IMR-90 (cell line): ENCODE measurements around the gene MLEC. TPM values are rescaled to one million over a fixed set of nuclear protein-coding genes. Genes with fewer than 3 reads are reported as not detected.

ENCODE experiments used
- ATAC-seq: fragments of 200-7000 bp; cut with Tn5 transposase; 2 replicates; pipeline ENCODE4 v1.9.1; 2020; ENCODE audit warnings: low read depth, mild to moderate bottlenecking, moderate library complexity
- BruUV-seq: library from RNA; stranded (reverse); fragments of 400-500 nt; replicated peaks from 2 replicates; lab custom pipeline; 2021; lab: Mats Ljungman, UMichigan
- CTCF ChIA-PET: fragments of 300-600 bp; formaldehyde crosslinking; extraction: SDS; loops from one replicate; lab custom pipeline; 2021; ENCODE audit warnings: antibody characterized with exemption; lab: Yijun Ruan, JAX
- POLR2A ChIA-PET: fragments of 300-600 bp; sonication (Branson Sonifier 250); formaldehyde crosslinking; loops from one replicate; lab custom pipeline; 2022; ENCODE audit warnings: antibody characterized with exemption; ENCODE audit not compliant: unreplicated experiment; lab: Charles Lee
- DNase-seq: peaks from one replicate; pipeline ENCODE4 v3.0.0; 2013
- H2AFZ ChIP-seq: replicated peaks from 2 replicates; pipeline ENCODE3; 2013; ENCODE audit warnings: low read length, mild to moderate bottlenecking; ENCODE audit not compliant: poor library complexity
- H2AK5ac ChIP-seq: 2 replicates; pipeline ENCODE4 v1.6.1; 2013; ENCODE audit warnings: low read depth, low read length, inconsistent platforms
- H2AK9ac ChIP-seq: replicated peaks from 2 replicates; pipeline ENCODE3; 2013; ENCODE audit warnings: mild to moderate bottlenecking, low read depth, low read length, moderate library complexity; ENCODE audit not compliant: poor library complexity
- H2BK120ac ChIP-seq: 2 replicates; pipeline ENCODE4 v1.6.1; 2013; ENCODE audit warnings: low read depth, low read length, inconsistent platforms
- H2BK15ac ChIP-seq: 3 replicates; pipeline ENCODE4 v1.6.1; 2013; ENCODE audit warnings: low read depth, low read length, inconsistent platforms
- H2BK20ac ChIP-seq: 2 replicates; pipeline ENCODE4 v1.6.1; 2013; ENCODE audit warnings: low read depth, mild to moderate bottlenecking, inconsistent platforms, low read length, moderate library complexity
- H2BK5ac ChIP-seq: 2 replicates; pipeline ENCODE4 v1.6.1; 2013; ENCODE audit warnings: mild to moderate bottlenecking, low read depth, low read length, inconsistent platforms; ENCODE audit not compliant: poor library complexity, severe bottlenecking
- H3K14ac ChIP-seq: replicated peaks from 2 replicates; pipeline ENCODE4 v1.6.1; 2013; ENCODE audit warnings: low read depth, low read length, inconsistent platforms
- H3K18ac ChIP-seq: 2 replicates; pipeline ENCODE4 v1.6.1; 2013; ENCODE audit warnings: low read depth, low read length, control low read depth
- H3K23ac ChIP-seq: 2 replicates; pipeline ENCODE4 v1.6.1; 2013; ENCODE audit warnings: low read depth, low read length, inconsistent platforms
- H3K27ac ChIP-seq: 2 replicates; pipeline ENCODE4 v1.5.1; 2013; ENCODE audit warnings: mild to moderate bottlenecking, control low read depth, low read length; ENCODE audit not compliant: insufficient read depth
- H3K27me3 ChIP-seq: 2 replicates; pipeline ENCODE4 v1.6.1; 2013; ENCODE audit warnings: low read length; ENCODE audit not compliant: control insufficient read depth, insufficient read depth
- H3K36me3 ChIP-seq: 2 replicates; pipeline ENCODE4 v1.6.1; 2013; ENCODE audit warnings: low read length, mixed read lengths; ENCODE audit not compliant: control insufficient read depth, insufficient read depth
- H3K4ac ChIP-seq: 2 replicates; pipeline ENCODE4 v1.6.1; 2013; ENCODE audit warnings: low read depth, low read length, inconsistent platforms
- H3K4me1 ChIP-seq: 2 replicates; pipeline ENCODE4 v1.6.1; 2013; ENCODE audit warnings: low read length, mixed read lengths; ENCODE audit not compliant: control insufficient read depth, insufficient read depth
- H3K4me2 ChIP-seq: 2 replicates; pipeline ENCODE4 v1.6.1; 2013; ENCODE audit warnings: low read depth, mild to moderate bottlenecking, control low read depth, low read length, moderate library complexity
- H3K4me3 ChIP-seq: 2 replicates; pipeline ENCODE4 v1.5.1; 2013; ENCODE audit warnings: low read depth, mild to moderate bottlenecking, control low read depth, low read length, moderate library complexity; ENCODE audit not compliant: insufficient read depth
- H3K56ac ChIP-seq: 2 replicates; pipeline ENCODE4 v1.6.1; 2013; ENCODE audit warnings: low read length, inconsistent platforms; ENCODE audit not compliant: insufficient read depth; ENCODE audit errors: extremely low read depth
- H3K79me1 ChIP-seq, 2 experiments: 2 replicates each; pipeline ENCODE4 v1.6.1; 2013; ENCODE audit warnings: low read length in 2 of 2, inconsistent platforms in 1 of 2, low read depth in 1 of 2
- H3K9ac ChIP-seq: 2 replicates; pipeline ENCODE4 v1.6.1; 2013; ENCODE audit warnings: low read depth, low read length, control low read depth
- H3K9me1 ChIP-seq: 2 replicates; pipeline ENCODE4 v1.6.1; 2013; ENCODE audit warnings: low read length, inconsistent platforms; ENCODE audit not compliant: insufficient read depth
- H3K9me3 ChIP-seq: 2 replicates; pipeline ENCODE4 v1.6.1; 2013; ENCODE audit warnings: low read length; ENCODE audit not compliant: control insufficient read depth, insufficient read depth
- H4K20me1 ChIP-seq: 2 replicates; pipeline ENCODE4 v1.6.1; 2013; ENCODE audit warnings: low read length, inconsistent platforms; ENCODE audit not compliant: insufficient read depth
- H4K5ac ChIP-seq: 2 replicates; pipeline ENCODE4 v1.6.1; 2013; ENCODE audit warnings: mild to moderate bottlenecking, low read depth, low read length, control low read depth
- H4K8ac ChIP-seq, 2 experiments: 2 replicates each; pipeline ENCODE4 v1.6.1; 2013; ENCODE audit warnings: low read depth in 2 of 2, low read length in 2 of 2, control low read depth in 1 of 2, inconsistent platforms in 1 of 2
- H4K91ac ChIP-seq: 2 replicates; pipeline ENCODE4 v1.6.1; 2013; ENCODE audit warnings: low read depth, low read length, inconsistent platforms; ENCODE audit not compliant: insufficient read depth
- CEBPB ChIP-seq: IDR thresholded peaks from 2 replicates; pipeline ENCODE4 v1.6.1; 2012; ENCODE audit warnings: low read depth, low read length, improper control_type of control experiment
- FOS ChIP-seq: fragments of 150-350 bp; IDR thresholded peaks from 2 replicates; pipeline ENCODE4 v1.6.1; 2016; ENCODE audit warnings: low read depth, low read length
- MAFK ChIP-seq: IDR thresholded peaks from 2 replicates; pipeline ENCODE4 v1.6.1; 2012; ENCODE audit warnings: low read depth, low read length, improper control_type of control experiment
- MAZ ChIP-seq: IDR thresholded peaks from 2 replicates; pipeline ENCODE4 v1.6.1; 2012; ENCODE audit warnings: low read depth, mild to moderate bottlenecking, low read length, improper control_type of control experiment, moderate library complexity, borderline replicate concordance
- MXI1 ChIP-seq: IDR thresholded peaks from 2 replicates; pipeline ENCODE4 v1.6.1; 2012; ENCODE audit warnings: low read depth, mild to moderate bottlenecking, low read length, moderate library complexity, borderline replicate concordance
- NFE2L2 ChIP-seq: fragments of 150-350 bp; IDR thresholded peaks from 2 replicates; pipeline ENCODE4 v1.6.1; 2016; ENCODE audit warnings: low read depth, mild to moderate bottlenecking, low read length
- RCOR1 ChIP-seq: IDR thresholded peaks from 2 replicates; pipeline ENCODE4 v1.6.1; 2012; ENCODE audit warnings: mild to moderate bottlenecking, low read length, improper control_type of control experiment; ENCODE audit not compliant: insufficient replicate concordance
- WGBS, 2 experiments: methylation state at CpG; one replicate each; pipeline versions ENCODE4 v1.1.5 to v1.1.7; 2013; ENCODE audit warnings: missing lambda C conversion rate in 2 of 2; ENCODE audit not compliant: insufficient read length in 1 of 2; ENCODE audit errors: extremely low coverage in 2 of 2; 5-methylcytosine and 5-hydroxymethylcytosine counted together
- dilution Hi-C: fragments of 300-500 bp; cut with HindIII; formaldehyde crosslinking; loops from one replicate; pipeline ENCODE4 v1.14.3; 2018; ENCODE audit warnings: low sequenced_read_pairs; ENCODE audit not compliant: unreplicated experiment
- in situ Hi-C: fragments of 300-500 bp; cut with MboI; formaldehyde crosslinking; loops from 3 replicates; pipeline ENCODE4 v1.14.3; 2019; ENCODE audit warnings: low sequenced_read_pairs, inconsistent platforms, mixed read lengths
- intact Hi-C: fragments of 100-400 bp; cut with micrococcal nuclease; formaldehyde crosslinking; loops from 2 replicates; pipeline ENCODE4 v1.10.0; 2022
- polyA plus RNA-seq, 3 experiments: library from polyadenylated mRNA; depleted of rRNA; stranded (reverse); fragments of >200 nt; gene quantifications; 2 replicates each; pipeline ENCODE4 v1.2.3, GENCODE V29; 2012; ENCODE audit warnings: low replicate concordance in 1 of 3
- total RNA-seq: library from RNA; depleted of rRNA; stranded (reverse); fragments of >200 nt; gene quantifications from 2 replicates; pipeline ENCODE4 v1.2.3, GENCODE V29; 2012
- TF ChIP-seq, protein P1 (sequence below): fragments of 150-350 bp; IDR thresholded peaks from 2 replicates; pipeline ENCODE4 v1.6.1; 2017; ENCODE audit warnings: mild to moderate bottlenecking, antibody characterized with exemption, low read length, low read depth

MLEC gene
- total and polyA plus RNA-seq, 2 of the 4 experiments (the other 2 are of a cell fraction) = 44.1 to 137 TPM

DNA sequence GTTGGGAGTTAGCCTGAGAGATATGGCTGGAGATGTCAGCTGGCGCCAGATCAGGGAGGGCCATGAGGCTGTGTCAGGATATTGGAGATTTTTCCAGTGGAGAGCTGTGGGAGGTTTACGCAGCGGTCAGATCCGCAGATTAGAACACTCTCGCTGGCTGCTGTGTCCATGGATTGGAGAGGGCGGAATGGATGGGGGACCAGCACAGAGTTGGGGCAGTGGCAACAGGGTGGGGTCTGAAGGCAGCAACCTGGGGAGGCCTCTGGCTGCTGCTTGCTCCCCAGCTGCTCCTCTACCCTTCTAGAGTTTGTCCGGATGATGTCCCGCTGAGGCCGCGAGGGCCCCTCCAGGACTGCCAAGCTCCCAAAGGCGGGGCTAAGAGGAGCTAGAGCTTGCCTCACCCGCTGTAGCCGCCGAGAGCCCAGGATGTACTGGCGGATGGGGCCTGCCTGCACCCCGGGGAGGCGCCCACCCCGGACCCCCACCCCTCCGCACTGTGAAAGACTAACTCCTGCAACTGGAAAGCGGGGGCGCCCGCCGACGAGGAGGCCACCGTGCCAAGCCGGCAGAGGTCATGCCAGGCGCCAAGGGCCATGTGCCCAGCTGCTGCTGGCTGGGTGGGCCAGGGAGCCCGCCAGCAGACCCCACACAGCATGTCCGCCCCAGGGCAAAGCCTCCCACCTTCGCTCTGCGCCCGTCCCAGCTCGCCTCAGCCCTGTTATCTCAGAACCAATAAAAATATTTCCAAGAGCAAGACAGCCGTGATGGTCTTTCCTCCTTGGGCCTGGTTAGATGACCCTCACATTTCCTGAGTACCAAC lies 20.2 kb upstream of the MLEC start:
- in situ Hi-C loops (no loop called here), intact Hi-C loops (no loop called here), dilution Hi-C loops (no loop called here)
- DNase-seq (no peak), ATAC-seq (no peak)
- Histone ChIP-seq H2AFZ (no peak overlapping the region), H3K9me3 (no peaks in the 10 kb centered on the region), H3K4me1 (no peaks in the 10 kb centered on the region), H3K9me1 (no peaks in the 10 kb centered on the region), H3K56ac (no peak overlapping the region), H2BK20ac (no peak overlapping the region), H2BK120ac (no peak overlapping the region), H3K9ac (no peak overlapping the region), H3K18ac (no peak overlapping the region), H4K20me1 (no peaks in the 10 kb centered on the region), H4K91ac (no peak overlapping the region), H3K36me3 (no peaks in the 10 kb centered on the region), H3K4me2 (no peak overlapping the region), H3K79me1 (no peaks in the 10 kb centered on the region), H4K5ac (no peak overlapping the region), H2AK9ac (no peak overlapping the region), H2BK15ac (no peak overlapping the region), H2AK5ac (no peak overlapping the region), H4K8ac (no peak overlapping the region), H3K27me3 (peaks cover 19% of the 10 kb centered on the region), H3K14ac (no peak overlapping the region), H3K4ac (no peak overlapping the region), H3K23ac (no peak overlapping the region), H2BK5ac (no peak overlapping the region), H3K27ac (no peak overlapping the region), H3K4me3 (no peak overlapping the region)
- CTCF ChIA-PET = interaction anchor here (1.0 kb wide), 1 partner anchor 18 kb away, joined by 4 read pairs; no protein-coding TSS in a partner anchor
- TF ChIP-seq MAFK (no peak), MXI1 (no peak), RCOR1 (no peak), MAZ (no peak), FOS (no peak), CEBPB (no peak), NFE2L2 (no peak)
- TF ChIP-seq, protein P1, sequence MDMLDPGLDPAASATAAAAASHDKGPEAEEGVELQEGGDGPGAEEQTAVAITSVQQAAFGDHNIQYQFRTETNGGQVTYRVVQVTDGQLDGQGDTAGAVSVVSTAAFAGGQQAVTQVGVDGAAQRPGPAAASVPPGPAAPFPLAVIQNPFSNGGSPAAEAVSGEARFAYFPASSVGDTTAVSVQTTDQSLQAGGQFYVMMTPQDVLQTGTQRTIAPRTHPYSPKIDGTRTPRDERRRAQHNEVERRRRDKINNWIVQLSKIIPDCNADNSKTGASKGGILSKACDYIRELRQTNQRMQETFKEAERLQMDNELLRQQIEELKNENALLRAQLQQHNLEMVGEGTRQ = no peak
- 73% methylated on average over 4 of the region's 34 CpGs; no CpG with 5 or more reads in 1 of the 2 experiments for whole genome bisulfite sequencing, 2 experiments
- BruUV-seq = no TSS peak
- POLR2A ChIA-PET = no interaction called here
